ENCODE results near the gene RGL1.
A peak's percentile ranks its signal among the peaks of the same experiment; 100 is the strongest.

RGL1 gene

DNA sequence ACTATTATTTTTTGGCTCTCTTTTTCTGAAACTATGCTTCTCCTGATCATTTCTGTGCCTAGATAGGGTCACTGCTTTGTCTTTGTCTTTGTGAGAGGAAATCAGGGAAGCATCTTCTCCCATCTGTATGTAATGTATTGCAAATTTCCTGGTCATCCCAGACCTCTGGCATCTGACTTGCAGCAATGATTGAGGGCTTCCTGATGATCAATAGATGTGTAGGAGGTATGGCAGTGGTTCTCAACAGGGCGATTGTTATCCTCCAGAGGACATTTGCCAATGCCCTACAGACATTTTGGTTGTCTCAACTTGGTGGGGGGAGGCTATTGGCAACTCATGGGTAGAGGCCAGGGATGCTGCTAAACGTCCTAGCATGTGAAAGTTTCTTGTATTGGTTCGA lies 64.7 kb downstream of the RGL1 start:
- no peak for DNase-seq (ENCODE audit: low read depth)

- no peak for DNase-seq (ENCODE audit: low read depth)
These were observed 65.6 kb downstream of the RGL1 start for GRCh38 chr1:183870351-183871077.

GRCh38 chr1:183871142-183871541 lies 66.2 kb downstream of the RGL1 start:
- no peak for DNase-seq (ENCODE audit: low read depth)

DNA sequence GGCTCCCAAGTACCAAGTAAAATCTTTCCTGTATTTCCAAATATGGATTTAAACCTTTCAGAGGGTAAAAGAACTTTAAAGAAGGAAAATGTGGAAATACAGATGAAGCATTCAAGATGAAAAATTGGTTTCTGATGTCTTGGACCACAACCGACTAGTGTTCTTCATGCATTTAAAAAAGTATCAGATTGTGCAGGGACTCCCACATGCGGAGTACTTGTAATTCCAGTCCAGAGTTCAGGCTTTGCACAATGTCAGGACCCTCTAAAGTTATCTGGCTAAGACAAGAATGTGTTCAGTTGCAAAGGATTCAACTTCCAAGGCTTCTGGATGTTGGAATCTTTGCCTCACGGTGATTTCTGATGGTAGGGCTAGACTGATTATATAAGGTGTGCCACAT lies 66.7 kb downstream of the RGL1 start:
- DNase-seq (ENCODE audit: low read depth), result no peak

DNA sequence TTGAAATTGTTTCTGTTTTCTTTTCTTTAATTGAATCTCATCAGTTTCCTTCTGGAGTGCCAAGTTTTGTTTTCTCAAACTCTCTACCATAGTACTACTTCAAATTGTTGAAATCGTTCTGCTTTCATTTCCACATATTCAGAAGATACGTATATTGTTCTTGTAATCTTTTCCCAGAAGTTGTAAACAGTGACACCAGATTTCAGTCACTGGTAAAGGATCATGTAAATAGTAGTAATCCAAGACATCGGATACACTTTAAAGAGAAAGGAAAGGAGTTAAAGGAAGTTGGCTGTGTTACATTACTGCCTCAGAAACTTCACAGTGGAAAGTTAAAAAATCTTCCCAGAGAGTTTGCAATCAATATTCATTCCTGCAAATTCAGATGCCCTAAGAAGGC lies 67.5 kb downstream of the RGL1 start:
- DNase-seq (ENCODE audit: low read depth), result no peak

DNA sequence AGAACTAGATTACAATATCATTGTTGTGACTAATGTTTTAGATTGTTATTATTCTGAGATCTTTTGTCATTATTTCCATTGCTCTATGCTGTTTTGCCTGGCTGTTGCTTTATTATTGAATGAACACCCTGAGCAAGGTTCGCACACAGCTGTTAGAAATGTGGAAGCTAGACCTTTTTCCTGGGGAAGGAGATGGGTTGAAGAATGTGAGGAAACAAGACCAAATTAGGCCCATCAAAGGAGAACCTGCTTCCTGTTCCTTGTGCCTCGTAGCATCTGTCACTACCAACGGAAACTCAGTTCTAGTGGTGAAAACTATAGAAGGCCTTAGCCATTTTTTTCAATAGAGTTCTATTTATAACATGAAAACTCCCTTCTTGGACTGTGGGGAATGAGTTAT lies 68.7 kb downstream of the RGL1 start:
- no peak for DNase-seq (ENCODE audit: low read depth)

- no peak for DNase-seq (ENCODE audit: low read depth)
These were observed 71.4 kb downstream of the RGL1 start for GRCh38 chr1:183876309-183876708.

GRCh38 chr1:183877053-183877720 lies 72.3 kb downstream of the RGL1 start:
- no peak for DNase-seq (ENCODE audit: low read depth)

DNA sequence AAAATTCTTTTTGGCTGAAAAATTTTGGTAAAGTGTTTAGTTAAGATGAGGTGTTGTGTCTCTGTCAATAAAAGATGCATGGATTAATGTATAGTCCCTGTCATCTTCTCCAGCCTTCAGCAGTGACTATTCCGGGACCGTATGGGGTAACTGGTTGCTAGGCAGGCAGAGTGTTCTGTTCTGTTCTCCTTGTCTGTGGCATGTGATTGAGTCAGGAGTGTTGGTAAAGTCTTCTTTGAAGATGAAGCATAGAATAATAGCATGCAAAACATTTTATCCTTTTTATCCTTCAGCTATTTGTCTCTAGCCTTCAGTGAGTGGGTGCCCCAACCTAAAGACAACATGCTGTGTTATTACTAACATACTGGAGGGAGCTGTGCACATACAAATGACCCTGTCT lies 74.6 kb downstream of the RGL1 start:
- DNase-seq (ENCODE audit: low read depth), result no peak

GRCh38 chr1:183879966-183880365 lies 75.0 kb downstream of the RGL1 start:
- no peak for DNase-seq (ENCODE audit: low read depth)

DNA sequence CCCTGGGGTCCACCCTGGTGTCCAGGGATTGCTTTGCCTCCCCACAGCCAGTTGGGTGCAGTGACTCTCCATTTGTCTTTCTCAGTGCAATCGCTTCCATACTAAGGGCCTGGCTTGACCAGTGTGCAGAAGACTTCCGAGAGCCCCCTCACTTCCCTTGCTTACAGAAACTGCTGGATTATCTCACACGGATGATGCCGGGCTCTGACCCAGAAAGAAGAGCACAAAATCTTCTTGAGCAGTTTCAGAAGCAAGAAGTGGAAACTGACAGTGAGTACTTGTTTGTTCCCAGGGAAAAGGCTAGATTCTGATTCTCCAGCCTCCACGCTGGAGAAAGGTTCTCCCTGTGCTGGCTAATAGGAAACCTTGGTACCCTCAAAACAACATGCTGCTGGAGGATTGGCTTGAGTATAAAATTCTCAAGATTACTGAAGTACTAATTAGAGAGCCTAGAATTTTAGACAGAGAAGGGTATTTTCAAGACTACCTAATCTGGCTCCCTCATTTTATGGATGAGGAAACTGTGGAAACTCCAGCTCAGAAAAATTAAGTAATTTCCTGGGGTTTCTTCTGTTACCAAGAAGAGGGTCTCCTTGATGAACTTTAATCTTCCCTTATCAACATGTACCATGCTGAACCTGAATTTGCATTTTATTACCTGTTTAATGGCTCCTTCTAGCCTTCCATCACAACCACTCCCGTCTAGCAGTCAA lies 75.8 kb downstream of the RGL1 start:
- DNase-seq (ENCODE audit: low read depth), result no peak

DNA sequence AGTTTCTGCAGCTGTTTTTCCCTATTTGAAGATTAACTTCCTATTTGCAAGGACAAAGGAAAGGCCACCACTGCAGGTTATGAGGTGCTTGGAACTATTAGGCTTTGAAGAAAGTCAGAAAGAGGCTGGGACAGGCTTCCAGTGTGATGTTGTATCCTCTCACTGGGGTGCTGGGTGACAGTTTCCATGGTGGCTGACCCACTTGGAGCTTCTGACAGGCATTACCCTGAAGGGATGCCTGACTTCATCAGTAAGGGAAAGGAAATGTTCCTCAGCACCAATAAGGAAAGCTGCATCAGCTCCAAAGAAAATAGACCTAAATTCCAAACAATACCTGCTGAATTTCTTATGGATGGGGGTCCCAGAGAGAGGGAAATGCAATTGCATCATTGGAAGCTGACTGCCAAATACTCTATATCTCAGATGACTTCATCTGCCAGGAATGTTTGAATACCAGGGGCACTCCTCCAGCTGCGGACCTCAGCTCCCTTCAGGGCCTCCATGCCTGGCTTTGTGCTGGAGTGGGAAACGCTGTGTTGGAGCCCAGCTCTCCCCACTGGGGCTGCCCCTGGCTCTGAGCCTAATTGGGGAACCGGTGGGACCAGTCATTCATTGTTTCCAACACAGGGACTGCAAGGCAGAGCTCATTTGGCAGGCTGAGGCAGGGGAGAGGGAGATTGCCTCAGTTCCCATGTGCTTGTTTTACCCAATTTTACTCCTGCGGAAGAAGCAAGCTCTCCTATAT lies 76.6 kb downstream of the RGL1 start:
- DNase-seq (ENCODE audit: low read depth), result peak; percentile 59

DNA sequence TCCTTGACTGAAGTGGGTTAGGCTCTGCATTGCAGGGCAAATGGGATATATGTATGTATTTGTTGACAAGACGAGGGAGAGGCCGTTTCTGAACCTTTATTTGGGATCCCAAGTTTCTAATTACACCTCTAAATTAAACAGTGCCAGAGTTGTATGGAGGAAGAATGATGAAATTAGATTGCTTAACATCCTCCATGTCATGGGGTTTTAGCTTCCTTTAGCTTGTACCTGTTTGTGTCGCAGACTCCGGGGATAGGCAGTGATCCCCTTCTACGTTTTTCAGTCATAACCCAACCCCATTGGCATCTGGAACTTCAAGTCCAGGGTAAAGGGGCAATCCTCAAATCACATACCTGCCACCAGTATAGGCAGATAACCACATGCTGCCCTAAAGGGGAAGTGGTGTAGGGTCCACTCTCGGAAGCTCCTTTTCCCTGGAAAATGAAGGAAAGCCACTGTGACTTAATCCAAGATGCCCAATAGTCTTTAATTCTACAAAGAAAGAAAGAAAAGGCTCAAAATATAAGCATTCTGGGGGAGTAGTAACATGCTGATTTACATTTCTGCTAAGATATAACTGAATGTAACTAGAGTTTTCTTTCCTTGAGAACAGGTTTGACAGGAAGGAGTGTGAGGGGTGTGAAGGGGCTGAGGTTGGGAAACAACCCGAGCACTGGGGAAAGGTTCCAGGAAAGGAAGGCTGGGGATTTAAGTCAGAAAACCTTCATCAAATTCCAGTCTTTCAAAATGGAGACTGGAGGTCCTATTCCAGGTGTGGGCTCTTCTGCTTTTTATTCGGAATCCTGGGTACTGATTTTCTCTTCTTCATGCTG lies 77.6 kb downstream of the RGL1 start:
- DNase-seq (ENCODE audit: low read depth), result no peak

GRCh38 chr1:183883623-183884022 lies 78.7 kb downstream of the RGL1 start:
- DNase-seq (ENCODE audit: low read depth), result no peak

GRCh38 chr1:183884526-183884925 lies 79.6 kb downstream of the RGL1 start:
- DNase-seq (ENCODE audit: low read depth), result no peak

DNA sequence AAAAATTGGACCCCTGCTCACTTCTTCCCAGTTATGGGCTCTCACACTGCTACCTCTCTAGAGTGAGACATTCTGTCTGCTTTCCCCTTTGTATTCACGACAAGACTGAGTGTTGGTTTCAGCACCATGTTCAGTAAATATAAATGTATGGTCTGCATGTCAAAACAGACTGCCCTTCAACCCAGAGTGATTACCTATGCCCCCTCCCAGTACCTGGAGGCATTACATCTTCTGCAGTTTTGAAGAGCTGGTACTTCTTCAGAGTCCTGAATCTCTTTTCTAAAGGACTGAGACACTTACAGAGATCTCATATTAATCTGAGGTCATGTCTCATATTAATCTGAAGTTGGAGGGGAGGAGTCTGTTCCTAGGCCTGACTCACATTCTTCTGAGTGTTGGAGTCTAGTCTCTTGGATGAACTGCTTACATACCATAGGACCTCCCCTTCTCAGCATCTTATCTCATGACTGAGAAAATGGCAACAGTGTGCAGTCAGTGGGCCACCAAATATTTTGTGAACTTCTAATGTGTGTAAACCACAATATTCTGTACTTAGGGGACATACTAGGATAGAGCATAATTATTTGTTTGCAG lies 80.3 kb downstream of the RGL1 start:
- no peak for DNase-seq (ENCODE audit: low read depth)

DNA sequence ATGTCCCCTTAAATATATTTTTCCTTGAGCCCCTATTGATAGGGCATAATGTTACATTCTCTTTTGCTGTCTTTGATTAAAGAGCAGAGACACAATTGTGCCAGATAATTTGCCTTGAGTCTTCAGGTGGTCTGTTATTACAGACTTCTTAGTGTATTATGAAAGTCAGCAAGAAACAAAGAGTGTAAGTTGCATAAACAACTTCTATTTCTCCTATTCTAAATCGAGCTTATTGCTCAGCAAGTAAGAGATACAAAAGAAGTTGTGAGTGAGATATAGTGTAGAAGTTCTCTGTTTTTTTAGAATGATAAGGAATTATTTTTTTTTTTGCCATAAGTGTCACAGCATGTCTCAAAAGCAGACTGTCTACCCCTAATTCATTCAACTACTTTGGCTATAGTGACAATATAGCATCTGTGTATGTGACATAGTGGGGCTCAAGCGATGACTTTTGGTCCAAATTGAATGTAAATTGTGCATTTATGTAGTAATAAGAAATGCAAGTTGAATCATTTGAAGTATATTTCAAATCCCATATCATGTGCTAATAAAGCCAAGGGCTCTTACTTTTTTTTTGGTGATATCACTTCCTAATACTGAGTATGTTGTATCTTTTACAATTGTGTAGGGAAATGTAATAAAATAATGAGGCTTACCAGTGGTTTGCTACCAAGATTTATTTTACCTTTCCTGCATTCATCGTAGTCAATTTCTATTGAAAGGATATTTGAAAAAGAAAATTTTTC lies 81.3 kb downstream of the RGL1 start:
- no peak for DNase-seq (ENCODE audit: low read depth)

DNA sequence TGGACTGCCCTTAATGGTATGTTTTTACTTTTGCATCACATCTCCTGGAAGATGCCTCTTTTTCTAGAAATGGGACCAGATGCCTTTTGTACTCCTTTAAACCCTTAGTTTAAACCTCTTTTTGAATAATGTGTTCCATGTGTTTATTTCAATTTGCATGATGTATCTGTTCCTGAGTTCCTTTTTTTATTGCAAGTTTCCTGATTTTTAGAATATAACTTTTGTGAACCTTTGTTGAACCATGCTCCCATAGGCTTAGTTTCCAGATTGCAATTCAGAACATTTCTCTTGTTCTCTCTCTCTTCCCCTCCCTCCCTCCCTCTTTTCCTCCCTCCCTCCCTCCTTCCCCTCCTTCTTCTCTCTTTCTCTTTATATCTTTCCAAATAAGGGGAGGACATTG lies 81.9 kb downstream of the RGL1 start:
- no peak for DNase-seq (ENCODE audit: low read depth)

DNA sequence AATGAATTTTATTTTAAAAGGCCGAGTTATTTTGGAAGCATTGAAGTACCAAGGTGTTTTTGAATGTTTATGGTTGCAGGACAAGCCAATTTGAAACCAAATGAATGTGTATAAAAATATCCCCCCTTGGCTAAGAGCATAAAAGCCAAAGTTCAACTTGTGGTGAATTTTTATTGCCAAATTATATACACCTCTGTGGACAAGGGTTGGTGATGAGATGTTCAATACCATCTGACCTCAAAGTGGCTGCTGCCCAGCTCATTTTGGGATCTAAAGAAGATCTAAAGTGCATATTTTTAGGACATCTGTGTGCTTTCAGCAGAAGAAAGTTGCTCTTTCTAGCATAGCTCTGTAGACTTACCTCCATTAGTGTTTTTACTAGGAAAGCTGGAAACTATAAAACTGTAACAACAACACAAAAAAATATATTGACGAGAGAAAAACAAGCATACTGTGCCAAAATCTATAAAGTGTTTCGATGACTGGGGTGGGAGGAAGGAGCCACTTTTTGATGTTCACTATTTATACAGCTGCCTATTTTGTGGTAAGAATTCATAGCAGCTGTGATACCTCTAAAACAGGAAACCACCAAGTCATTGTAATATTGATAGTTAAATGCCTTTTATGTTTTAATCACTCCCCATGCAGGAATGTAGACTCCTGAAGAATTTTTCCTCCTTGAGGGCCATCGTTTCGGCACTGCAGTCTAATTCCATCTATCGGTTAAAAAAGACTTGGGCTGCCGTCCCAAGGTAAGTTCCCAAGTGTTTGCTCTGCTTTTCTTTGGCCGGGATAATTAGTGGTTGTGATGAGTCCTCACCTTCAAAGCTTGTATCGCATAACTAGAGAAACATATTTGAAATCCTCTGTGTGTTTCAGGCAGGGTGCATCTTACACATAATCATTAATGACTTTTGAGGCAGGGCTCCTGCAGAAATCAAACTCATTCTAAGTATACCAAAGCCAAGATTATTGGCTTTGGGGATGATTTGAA lies 83.2 kb downstream of the RGL1 start:
- DNase-seq (ENCODE audit: low read depth), result no peak

Measured in fibroblast of the conjunctiva (primary cell).